Measurements from ENCODE around the gene CFAP20DC.
"Not testable (repeated sequence)": the region's sequence is repeated elsewhere in the genome, so short reads cannot be mapped to it uniquely, and the experiment has no call there.

Gene CFAP20DC

GRCh38 chr3:58751882-58752567 lies 297.8 kb downstream of the CFAP20DC start:
- in situ Hi-C loops (cut with MboI; ENCODE audit: low sequenced_read_pairs): no loop called here

- in situ Hi-C loops (cut with MboI; ENCODE audit: low sequenced_read_pairs): no loop called here
These were observed 298.6 kb downstream of the CFAP20DC start for GRCh38 chr3:58751235-58751634.

DNA sequence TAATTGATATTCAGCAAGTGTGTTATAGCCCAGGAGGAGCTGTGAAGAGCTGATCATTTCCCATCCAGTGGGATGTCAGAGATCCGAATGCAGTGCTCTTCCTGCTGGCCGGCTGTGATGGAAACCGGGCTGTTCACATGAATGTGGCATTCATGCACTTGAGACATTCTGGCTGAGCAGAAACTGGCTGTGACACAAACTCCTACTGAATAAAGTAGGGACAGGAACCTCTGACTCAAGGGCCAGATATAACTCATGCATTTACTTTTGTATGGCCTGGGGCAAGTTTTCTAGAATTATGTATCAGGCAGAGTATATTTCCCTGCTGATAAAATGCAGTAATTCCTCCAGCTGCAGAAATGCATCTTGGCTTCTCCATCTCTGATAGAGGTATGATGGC lies 299.9 kb downstream of the CFAP20DC start:
- in situ Hi-C loops (cut with MboI; ENCODE audit: low sequenced_read_pairs): no loop called here

- in situ Hi-C loops (cut with MboI; ENCODE audit: low sequenced_read_pairs): no loop called here
These were observed 301.8 kb downstream of the CFAP20DC start for GRCh38 chr3:58748024-58748423.

DNA sequence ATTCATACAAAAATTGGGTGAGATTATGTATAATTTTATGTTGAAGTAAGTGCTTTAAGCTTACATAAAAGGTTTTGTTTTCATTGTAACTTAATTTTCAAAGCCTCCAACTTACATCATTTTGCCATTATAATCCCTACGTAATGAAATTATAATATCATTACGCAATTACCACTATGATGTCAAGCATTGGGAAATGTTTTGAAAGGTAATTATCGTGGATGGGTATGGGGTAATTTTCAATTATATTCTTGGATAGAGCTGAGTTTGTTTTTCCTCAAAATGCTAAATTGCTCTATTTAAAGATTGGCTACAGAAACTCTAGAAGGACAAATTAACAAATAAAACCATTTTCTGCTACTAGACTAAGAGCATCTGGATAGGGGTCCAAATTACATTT lies 303.1 kb downstream of the CFAP20DC start:
- in situ Hi-C loops (cut with MboI; ENCODE audit: low sequenced_read_pairs): no loop called here

- in situ Hi-C loops (cut with MboI; ENCODE audit: low sequenced_read_pairs): no loop called here
These were observed 306.5 kb downstream of the CFAP20DC start for GRCh38 chr3:58743296-58743695.

GRCh38 chr3:58742239-58742638 lies 307.6 kb downstream of the CFAP20DC start:
- in situ Hi-C loops (cut with MboI; ENCODE audit: low sequenced_read_pairs): no loop called here

DNA sequence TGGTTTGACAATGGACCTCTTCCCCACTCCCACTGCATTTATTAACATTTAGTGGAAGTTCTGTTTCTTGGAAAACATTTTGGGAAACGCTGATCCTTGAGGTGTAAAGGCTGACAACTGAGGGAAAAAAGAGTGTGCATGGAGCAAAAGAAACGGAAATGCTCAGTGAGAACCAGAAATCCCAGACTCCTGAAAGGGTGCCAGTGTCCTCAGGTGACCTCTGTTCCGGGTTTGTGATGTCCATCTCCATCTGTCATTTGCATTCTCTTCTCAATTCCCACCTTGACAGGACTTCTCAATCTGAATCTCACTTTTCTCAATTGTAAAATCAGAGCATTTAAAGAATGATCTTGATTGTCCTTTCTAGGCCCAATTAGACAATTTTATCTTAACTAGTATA lies 312.2 kb downstream of the CFAP20DC start:
- in situ Hi-C loops (cut with MboI; ENCODE audit: low sequenced_read_pairs): no loop called here

- in situ Hi-C loops (cut with MboI; ENCODE audit: low sequenced_read_pairs): no loop called here
These were observed 318.2 kb downstream of the CFAP20DC start for GRCh38 chr3:58731673-58732072.

DNA sequence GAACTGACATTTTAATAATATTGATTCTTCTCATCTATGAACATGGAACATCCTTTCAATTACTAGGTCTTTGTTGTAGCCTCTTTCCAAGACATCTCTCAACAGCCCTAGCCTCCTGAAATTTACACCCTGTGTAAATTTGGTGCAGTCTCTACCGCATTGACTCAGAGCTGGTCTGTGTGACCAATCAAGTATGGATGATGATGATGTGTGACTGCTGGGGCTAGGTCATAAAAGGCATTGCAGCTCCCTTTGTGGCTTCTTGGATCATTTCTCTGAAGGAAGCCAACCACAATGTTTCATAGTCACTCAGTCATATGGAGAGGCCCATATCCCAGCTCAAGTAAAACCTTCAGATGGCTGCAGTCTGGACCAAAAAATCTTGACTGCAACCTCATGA lies 321.1 kb downstream of the CFAP20DC start:
- in situ Hi-C loops (cut with MboI; ENCODE audit: low sequenced_read_pairs): no loop called here

DNA sequence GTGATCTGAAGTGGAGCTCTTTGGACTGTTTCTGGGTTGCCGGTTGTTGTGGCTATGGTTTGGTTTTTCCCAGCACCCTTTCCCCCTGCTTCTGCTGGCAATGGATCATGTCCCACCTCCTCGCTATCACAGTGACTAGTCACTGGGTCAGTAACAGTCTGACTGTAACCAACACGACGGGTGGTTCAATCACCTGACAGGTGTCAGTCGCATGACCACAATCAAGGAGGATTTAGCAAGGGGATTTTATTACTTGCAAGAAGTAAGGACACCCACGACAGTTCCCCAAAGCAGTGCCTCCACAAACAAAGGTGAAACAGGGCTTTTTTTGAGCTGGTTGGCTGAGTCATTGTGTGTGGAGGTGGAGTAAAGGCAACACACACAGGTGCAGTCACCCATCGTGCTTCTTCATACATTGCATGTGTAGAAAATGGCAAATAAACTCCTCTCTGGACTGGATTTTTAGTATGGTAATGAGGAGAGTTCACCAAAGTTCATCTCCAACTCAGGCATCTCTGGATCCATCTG lies 324.4 kb downstream of the CFAP20DC start:
- in situ Hi-C loops (cut with MboI; ENCODE audit: low sequenced_read_pairs): no loop called here

DNA sequence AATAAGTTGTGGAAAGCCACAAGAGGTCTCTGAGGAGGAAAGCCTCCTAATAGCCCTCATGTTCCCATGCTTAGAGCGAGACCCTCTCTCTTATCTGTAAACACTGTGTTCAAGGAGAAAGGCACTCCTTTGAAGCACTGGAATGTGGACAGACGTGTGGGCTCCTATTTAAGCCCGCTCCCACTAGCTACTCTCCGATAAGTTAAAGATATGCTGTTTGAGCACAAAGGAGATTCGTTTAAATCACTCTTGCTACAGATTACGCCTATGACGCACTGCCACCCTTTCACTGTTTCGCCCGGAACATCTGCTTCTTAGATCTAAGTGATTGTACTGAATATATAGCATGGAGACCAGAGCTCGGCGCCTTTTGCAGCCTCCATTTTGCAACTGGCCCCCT lies 325.5 kb downstream of the CFAP20DC start:
- in situ Hi-C loops (cut with MboI; ENCODE audit: low sequenced_read_pairs): no loop called here

GRCh38 chr3:58723173-58723572 lies 326.7 kb downstream of the CFAP20DC start:
- in situ Hi-C loops (cut with MboI; ENCODE audit: low sequenced_read_pairs): no loop called here

DNA sequence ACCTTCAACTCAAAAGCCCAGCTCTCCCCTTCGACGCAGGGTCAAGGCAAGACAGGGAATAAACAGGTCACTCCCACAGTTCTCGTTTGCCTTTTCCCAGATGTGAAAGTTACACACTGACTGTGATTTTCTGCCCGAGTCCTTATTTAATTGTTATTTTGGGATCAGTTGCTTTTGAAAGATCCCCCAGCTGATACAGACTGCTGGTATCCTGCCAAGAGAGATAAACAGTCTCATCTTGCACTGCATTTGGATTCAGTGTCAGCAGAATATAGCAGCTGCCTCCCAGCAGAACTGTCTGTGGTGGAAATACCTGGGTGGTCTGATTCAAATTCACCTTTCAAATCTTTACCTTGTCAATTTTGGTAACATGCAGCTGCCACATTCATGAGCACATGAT lies 327.3 kb downstream of the CFAP20DC start:
- in situ Hi-C loops (cut with MboI; ENCODE audit: low sequenced_read_pairs): no loop called here

DNA sequence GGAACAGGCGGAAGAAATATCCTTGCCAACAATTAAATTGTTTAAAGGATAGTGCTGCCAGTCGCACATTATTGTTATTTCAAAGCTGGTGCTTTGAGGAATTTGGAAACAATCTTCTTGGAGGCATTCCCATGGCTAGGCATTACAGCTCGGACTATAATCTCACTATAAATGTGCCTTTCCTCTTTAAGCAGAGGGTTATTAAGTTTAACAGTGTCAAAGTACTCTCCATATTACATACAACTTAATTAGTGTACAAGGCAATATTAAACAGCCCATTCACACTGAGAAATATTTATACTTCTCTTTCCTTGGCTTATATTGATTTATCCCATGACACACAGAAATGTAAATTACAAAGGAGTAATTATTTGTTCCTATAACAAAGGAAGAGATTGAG lies 329.3 kb downstream of the CFAP20DC start:
- in situ Hi-C loops (cut with MboI; ENCODE audit: low sequenced_read_pairs): no loop called here

GRCh38 chr3:58719684-58720083 lies 330.1 kb downstream of the CFAP20DC start:
- in situ Hi-C loops (cut with MboI; ENCODE audit: low sequenced_read_pairs): no loop called here

DNA sequence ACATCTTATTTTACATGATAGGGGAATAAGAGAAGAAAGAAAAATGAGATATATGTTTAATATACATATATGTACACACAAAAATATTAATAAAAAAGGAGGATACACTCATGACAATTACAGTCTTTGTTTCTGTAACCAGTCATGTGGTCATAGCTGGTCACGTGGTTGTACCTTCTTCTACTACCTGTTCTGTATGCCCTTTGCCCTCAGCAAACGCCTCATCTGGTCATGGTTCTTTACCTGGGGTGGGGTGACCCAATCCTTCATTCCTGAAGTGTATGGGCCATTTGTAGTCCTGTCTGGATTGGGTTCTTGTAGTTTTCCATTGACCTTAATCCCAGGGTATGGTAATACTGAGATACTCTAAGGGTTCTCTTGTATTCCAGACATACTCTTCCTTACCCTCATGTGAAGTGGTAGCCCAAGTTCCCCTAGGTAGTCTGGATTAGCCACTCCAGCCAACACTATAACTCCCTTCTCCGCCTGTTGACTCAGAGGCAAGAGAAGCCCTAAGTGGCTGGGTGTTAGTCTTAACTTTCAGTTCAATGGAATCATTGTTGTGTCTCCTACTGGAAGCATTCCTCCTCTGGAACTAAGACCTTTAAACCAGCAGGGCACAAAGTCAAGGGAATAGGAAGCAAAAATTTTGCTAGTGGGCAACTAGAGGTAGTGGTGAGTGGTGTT lies 336.0 kb downstream of the CFAP20DC start:
- in situ Hi-C loops (cut with MboI; ENCODE audit: low sequenced_read_pairs): no loop called here

GRCh38 chr3:58711871-58712270 lies 338.0 kb downstream of the CFAP20DC start:
- in situ Hi-C loops (cut with MboI; ENCODE audit: low sequenced_read_pairs): no loop called here

DNA sequence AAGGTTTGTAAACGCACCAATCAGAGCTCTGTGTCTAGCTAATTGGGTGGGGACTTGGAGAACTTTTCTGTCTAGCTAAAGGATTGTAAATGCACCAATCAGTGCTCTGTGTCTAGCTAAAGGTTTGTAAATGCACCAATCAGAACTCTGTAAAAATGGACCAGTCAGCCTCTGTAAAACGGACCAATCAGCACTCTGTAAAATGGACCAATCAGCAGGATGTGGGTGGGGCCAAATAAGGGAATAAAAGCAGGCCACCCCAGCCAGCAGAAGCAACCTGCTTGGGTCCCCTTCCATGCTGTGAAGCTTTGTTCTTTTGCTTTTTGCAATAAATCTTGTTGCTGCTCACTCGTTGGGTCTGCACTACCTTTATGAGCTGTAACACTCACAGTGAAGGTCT lies 340.8 kb downstream of the CFAP20DC start:
- in situ Hi-C loops (cut with MboI; ENCODE audit: low sequenced_read_pairs): not testable (repeated sequence)

GRCh38 chr3:58708116-58708791 lies 341.6 kb downstream of the CFAP20DC start:
- in situ Hi-C loops (cut with MboI; ENCODE audit: low sequenced_read_pairs): no loop called here

DNA sequence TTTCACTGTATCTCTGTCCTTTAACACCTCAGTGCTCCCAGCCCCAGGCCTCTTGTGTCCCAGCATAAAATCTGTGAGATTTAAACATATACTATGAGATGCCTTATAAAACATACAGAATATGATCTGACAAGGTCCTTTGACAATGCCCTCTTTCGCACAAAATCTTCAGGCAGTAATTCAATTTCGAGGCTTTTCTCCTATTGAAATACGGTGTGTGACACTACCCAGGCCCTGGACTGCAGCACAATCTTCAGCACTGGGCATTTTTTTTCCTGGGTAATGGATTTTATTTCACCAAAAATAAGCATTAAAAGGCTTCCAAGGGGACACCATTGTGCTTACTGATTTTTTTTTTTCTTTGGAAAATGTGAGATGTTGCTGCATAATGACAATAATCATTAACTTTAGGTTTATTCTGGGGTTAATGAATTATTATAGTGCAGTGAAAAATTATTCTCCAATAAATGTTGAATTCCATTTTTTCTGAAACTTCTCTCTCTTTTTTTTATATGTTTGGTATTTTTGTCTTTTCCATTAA lies 342.4 kb downstream of the CFAP20DC start:
- in situ Hi-C loops (cut with MboI; ENCODE audit: low sequenced_read_pairs): no loop called here
